ENCODE results near the gene AMIGO1.

DNA sequence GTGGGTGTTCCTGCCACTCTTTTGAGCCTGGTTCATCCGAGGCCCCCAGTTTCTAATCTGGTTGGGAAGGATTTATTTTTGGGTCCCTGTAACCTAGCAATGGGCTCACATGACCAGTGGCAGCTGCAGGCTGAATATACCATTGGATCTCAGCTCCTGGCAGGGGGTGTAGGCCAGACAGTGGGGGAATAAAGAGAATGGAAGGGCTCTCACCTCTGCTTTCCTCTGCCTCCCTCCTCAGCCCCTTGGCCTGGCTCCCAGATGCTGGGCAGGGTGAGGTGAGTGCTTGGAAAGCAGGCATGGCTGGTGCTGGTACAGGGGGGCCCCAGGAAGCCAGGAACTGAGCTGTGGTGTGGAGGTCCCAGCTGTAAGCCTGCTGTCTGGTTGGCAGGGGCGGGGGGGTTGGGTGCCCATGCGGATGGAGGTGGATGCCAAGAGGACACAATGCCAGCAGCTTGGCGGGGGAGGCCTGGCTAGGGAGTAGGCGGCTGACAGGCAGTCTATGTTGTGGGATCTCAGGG lies 26.5 kb upstream of the AMIGO1 start:
- TF ChIP-seq BRCA1 (IDR thresholded peaks at IDR 0.05; ENCODE audit: low read depth, low read length) = no peak
- no peak for TF ChIP-seq BHLHE40 (IDR thresholded peaks at IDR 0.05; ENCODE audit: borderline replicate concordance in 1 of 2, low read depth in 2 of 2, low read length in 1 of 2)
- TF ChIP-seq, protein P1, sequence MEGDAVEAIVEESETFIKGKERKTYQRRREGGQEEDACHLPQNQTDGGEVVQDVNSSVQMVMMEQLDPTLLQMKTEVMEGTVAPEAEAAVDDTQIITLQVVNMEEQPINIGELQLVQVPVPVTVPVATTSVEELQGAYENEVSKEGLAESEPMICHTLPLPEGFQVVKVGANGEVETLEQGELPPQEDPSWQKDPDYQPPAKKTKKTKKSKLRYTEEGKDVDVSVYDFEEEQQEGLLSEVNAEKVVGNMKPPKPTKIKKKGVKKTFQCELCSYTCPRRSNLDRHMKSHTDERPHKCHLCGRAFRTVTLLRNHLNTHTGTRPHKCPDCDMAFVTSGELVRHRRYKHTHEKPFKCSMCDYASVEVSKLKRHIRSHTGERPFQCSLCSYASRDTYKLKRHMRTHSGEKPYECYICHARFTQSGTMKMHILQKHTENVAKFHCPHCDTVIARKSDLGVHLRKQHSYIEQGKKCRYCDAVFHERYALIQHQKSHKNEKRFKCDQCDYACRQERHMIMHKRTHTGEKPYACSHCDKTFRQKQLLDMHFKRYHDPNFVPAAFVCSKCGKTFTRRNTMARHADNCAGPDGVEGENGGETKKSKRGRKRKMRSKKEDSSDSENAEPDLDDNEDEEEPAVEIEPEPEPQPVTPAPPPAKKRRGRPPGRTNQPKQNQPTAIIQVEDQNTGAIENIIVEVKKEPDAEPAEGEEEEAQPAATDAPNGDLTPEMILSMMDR (IDR thresholded peaks at IDR 0.05 in 2 of 3, conservative IDR thresholded peaks at IDR 0.05 in 1 of 3; ENCODE audit: control insufficient read depth in 2 of 3, extremely low read depth in 1 of 3, insufficient read depth in 1 of 3, low read depth in 3 of 3, low read length in 3 of 3) = no peak
